Measurements from ENCODE around the gene C14orf180. TPM values are rescaled to one million over a fixed set of nuclear protein-coding genes. Genes with fewer than 3 reads are reported as not detected.

Gene C14orf180
- total and polyA plus RNA-seq, 2 experiments from 2014 or later: not detected

DNA sequence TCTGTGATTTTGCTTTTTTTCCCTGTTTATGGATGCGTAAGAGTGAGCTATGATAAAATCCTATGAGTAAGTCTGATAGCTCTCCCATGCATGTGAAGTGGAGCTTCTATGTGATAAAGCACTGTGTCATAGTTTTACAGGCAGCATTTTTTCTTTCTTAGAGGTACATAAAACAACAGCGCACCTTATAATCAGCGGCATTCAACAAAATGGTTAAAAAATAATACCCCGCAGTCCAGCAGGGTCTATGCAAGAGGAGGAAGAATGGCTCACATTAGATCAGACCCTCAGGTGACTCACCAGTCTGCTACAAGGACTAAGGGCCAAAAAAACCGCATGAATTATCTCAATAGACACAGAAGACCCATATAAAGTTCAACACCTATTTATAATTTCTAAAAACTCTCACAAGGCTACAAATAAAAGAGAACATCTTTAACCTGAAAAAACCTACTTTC, 58.0 kb downstream of the C14orf180 start:
- no peaks in the 10 kb centered on the region for H3K36me3 ChIP-seq (ENCODE audit: low read depth)
- DNase-seq: no peak
- H3K4me3 ChIP-seq: no peak overlapping the region
- H3K9me3 ChIP-seq (ENCODE audit: low read depth): no peaks in the 10 kb centered on the region
- H3K4me1 ChIP-seq (ENCODE audit: insufficient read depth): no peaks in the 10 kb centered on the region
- no peaks in the 10 kb centered on the region for H3K9me2 ChIP-seq (ENCODE audit: insufficient read depth)
- H3F3A ChIP-seq (ENCODE audit: insufficient read depth): no peaks in the 10 kb centered on the region
- H3K27me3 ChIP-seq (replicated peaks; ENCODE audit: insufficient read depth): peaks cover 26% of the 10 kb centered on the region
- H2AFZ ChIP-seq: no peak overlapping the region
- no peak overlapping the region for H3K27ac ChIP-seq
- H4K20me1 ChIP-seq (ENCODE audit: insufficient read depth): no peaks in the 10 kb centered on the region
- WGBS, 2 experiments (ENCODE audit: low coverage in 1 of 2, low lambda C conversion rate in 2 of 2, missing lambda C conversion rate in 2 of 2): 59 to 64% methylated on average over 5 of the region's 5 CpGs
- H3K9ac ChIP-seq: no peak overlapping the region
- H3K79me2 ChIP-seq (ENCODE audit: insufficient read depth): no peaks in the 10 kb centered on the region
- H3K4me2 ChIP-seq (ENCODE audit: unreplicated experiment): no peak overlapping the region
- no peak for TF ChIP-seq EZH2phosphoT487 (IDR thresholded peaks at IDR 0.05; ENCODE audit: insufficient read depth, low read depth)
- TF ChIP-seq EZH2 (IDR thresholded peaks at IDR 0.05; ENCODE audit: insufficient read depth, poor library complexity, severe bottlenecking): no peak
- in situ Hi-C loops (cut with MboI): no loop called here

DNA sequence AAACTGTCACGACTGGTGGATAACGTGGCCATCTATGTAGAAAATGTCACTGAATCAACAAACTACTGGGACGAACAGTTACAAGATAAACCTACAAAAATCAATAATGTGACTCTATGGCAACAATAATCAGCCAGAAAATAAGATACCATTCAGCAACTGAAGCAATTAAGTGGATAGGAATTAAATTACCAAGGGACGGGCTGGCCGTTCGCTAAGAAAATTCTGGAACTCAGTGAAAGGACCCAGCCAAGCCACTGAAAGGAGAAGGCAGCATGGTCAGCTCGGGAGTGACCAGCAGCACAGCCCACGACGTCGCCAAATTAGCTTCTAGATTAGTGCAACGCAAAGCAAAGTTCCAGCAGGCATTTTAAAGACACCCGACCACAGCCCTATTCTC, 58.6 kb downstream of the C14orf180 start:
- TF ChIP-seq EZH2phosphoT487 (IDR thresholded peaks at IDR 0.05; ENCODE audit: insufficient read depth, low read depth) (no peak), EZH2 (IDR thresholded peaks at IDR 0.05; ENCODE audit: insufficient read depth, poor library complexity, severe bottlenecking) (no peak)
- no peak overlapping the region for H2AFZ ChIP-seq
- no peak overlapping the region for H3K9ac ChIP-seq
- no peak overlapping the region for H3K27ac ChIP-seq
- H3K79me2 ChIP-seq (ENCODE audit: insufficient read depth): no peaks in the 10 kb centered on the region
- no peaks in the 10 kb centered on the region for H3K9me2 ChIP-seq (ENCODE audit: insufficient read depth)
- H3K36me3 ChIP-seq (ENCODE audit: low read depth): no peaks in the 10 kb centered on the region
- no peak overlapping the region for H3K4me2 ChIP-seq (ENCODE audit: unreplicated experiment)
- in situ Hi-C loops (cut with MboI): no loop called here
- H3K27me3 ChIP-seq (replicated peaks; ENCODE audit: insufficient read depth): peaks cover 26% of the 10 kb centered on the region
- WGBS, 2 experiments (ENCODE audit: low coverage in 1 of 2, low lambda C conversion rate in 2 of 2, missing lambda C conversion rate in 2 of 2): 20 to 25% methylated on average over 12 of the region's 12 CpGs
- H3K4me3 ChIP-seq: no peak overlapping the region
- no peak for DNase-seq
- no peaks in the 10 kb centered on the region for H3K4me1 ChIP-seq (ENCODE audit: insufficient read depth)
- H3K9me3 ChIP-seq (ENCODE audit: low read depth): no peaks in the 10 kb centered on the region
- H4K20me1 ChIP-seq (ENCODE audit: insufficient read depth): no peaks in the 10 kb centered on the region
- H3F3A ChIP-seq (ENCODE audit: insufficient read depth): no peaks in the 10 kb centered on the region

DNA sequence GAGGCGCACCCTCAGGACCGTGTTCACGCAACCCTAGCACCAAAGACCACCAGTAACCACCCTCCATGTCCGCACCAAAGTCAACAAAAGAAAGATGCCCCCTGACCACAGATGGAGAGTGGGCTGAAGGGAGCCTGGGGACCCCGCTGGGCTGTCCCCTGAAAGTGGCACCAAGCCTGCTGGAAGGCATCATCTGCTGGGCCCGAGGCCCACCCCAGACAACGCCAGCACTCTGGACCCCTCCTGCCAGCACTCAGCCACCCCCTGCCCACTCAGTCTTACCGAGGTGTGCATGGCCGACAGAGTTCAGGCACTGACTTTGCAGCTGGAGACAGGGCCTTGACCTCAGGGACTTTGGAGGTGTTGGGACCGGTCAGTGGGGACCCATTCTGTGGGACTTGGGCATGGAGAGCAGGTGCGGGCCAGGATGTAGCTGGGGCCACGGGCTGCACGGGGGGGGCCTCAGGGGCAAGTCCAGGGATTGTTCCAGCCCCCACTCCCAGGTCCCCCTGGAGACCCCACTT, 59.4 kb downstream of the C14orf180 start:
- Histone ChIP-seq H2AFZ (no peak overlapping the region), H3K4me1 (ENCODE audit: insufficient read depth) (no peaks in the 10 kb centered on the region), H3F3A (ENCODE audit: insufficient read depth) (no peaks in the 10 kb centered on the region), H3K4me3 (no peak overlapping the region), H3K9me3 (ENCODE audit: low read depth) (no peaks in the 10 kb centered on the region), H3K9me2 (ENCODE audit: insufficient read depth) (no peaks in the 10 kb centered on the region), H3K4me2 (ENCODE audit: unreplicated experiment) (no peak overlapping the region), H3K79me2 (ENCODE audit: insufficient read depth) (no peaks in the 10 kb centered on the region), H3K36me3 (ENCODE audit: low read depth) (no peaks in the 10 kb centered on the region), H4K20me1 (ENCODE audit: insufficient read depth) (no peaks in the 10 kb centered on the region), H3K9ac (no peak overlapping the region), H3K27me3 (replicated peaks; ENCODE audit: insufficient read depth) (peaks cover 29% of the 10 kb centered on the region), H3K27ac (no peak overlapping the region)
- WGBS, 2 experiments (ENCODE audit: low coverage in 1 of 2, low lambda C conversion rate in 2 of 2, missing lambda C conversion rate in 2 of 2): 28 to 30% methylated on average over 13 of the region's 13 CpGs
- in situ Hi-C loops (cut with MboI): no loop called here
- TF ChIP-seq EZH2phosphoT487 (IDR thresholded peaks at IDR 0.05; ENCODE audit: insufficient read depth, low read depth) (no peak), EZH2 (IDR thresholded peaks at IDR 0.05; ENCODE audit: insufficient read depth, poor library complexity, severe bottlenecking) (no peak)
- DNase-seq: no peak

DNA sequence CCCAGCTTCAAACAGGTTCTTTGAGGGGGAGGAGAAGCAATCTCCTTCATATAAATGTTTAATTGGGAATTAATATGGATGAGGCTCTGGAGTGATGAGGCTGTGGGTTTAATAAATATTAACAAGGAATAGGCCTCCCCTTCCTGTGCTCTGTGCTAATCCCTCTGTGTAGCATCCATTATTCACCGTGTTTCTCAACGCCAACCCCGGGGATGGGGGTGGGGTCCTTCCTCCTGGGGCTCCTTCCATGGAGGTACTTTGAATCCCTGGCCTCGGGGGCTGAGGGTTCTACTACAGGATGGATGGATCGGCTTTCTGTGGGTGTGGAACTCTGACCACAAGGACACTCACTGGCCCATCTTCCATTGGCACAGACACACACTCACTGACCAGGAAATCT, 59.9 kb downstream of the C14orf180 start:
- Histone ChIP-seq H3K9me3 (ENCODE audit: low read depth) (no peaks in the 10 kb centered on the region), H3K27ac (no peak overlapping the region), H4K20me1 (ENCODE audit: insufficient read depth) (no peaks in the 10 kb centered on the region), H3K9ac (no peak overlapping the region), H3K36me3 (ENCODE audit: low read depth) (no peaks in the 10 kb centered on the region), H3K9me2 (ENCODE audit: insufficient read depth) (no peaks in the 10 kb centered on the region), H3K79me2 (ENCODE audit: insufficient read depth) (no peaks in the 10 kb centered on the region), H3F3A (ENCODE audit: insufficient read depth) (no peaks in the 10 kb centered on the region), H3K27me3 (replicated peaks; ENCODE audit: insufficient read depth) (peaks cover 33% of the 10 kb centered on the region), H3K4me2 (ENCODE audit: unreplicated experiment) (no peak overlapping the region), H3K4me1 (ENCODE audit: insufficient read depth) (no peaks in the 10 kb centered on the region), H3K4me3 (no peak overlapping the region), H2AFZ (no peak overlapping the region)
- in situ Hi-C loops (cut with MboI): no loop called here
- WGBS, 2 experiments (ENCODE audit: low coverage in 1 of 2, low lambda C conversion rate in 2 of 2, missing lambda C conversion rate in 2 of 2): 27 to 30% methylated on average over 5 of the region's 5 CpGs
- no peak for TF ChIP-seq EZH2 (IDR thresholded peaks at IDR 0.05; ENCODE audit: insufficient read depth, poor library complexity, severe bottlenecking)
- no peak for TF ChIP-seq EZH2phosphoT487 (IDR thresholded peaks at IDR 0.05; ENCODE audit: insufficient read depth, low read depth)
- no peak for DNase-seq

Other genes with a start within 250 kb of the C14orf180 start
- gene TMEM179, start 25.0 kb downstream of the C14orf180 start, total RNA-seq (2014; rRNA removed; shearing (Covaris generic)): not detected in 2 replicates
- not detected in 2 replicates for gene TMEM179, start 25.0 kb downstream of the C14orf180 start, polyA plus RNA-seq (2016; fragmentation: Nextera tagmentation; extraction: Ambion mirVana)
- 53.3 and 62.1 TPM in 2 replicates for gene INF2, start 109.9 kb downstream of the C14orf180 start, total RNA-seq (2014; rRNA removed; shearing (Covaris generic))
- gene INF2, start 109.9 kb downstream of the C14orf180 start, polyA plus RNA-seq (2016; fragmentation: Nextera tagmentation; extraction: Ambion mirVana): 23.0 and 24.2 TPM in 2 replicates
- 3.7 and 4.7 TPM in 2 replicates for gene ADSS1, start 144.5 kb downstream of the C14orf180 start, total RNA-seq (2014; rRNA removed; shearing (Covaris generic))
- gene ADSS1, start 144.5 kb downstream of the C14orf180 start, polyA plus RNA-seq (2016; fragmentation: Nextera tagmentation; extraction: Ambion mirVana): 6.6 and 7.1 TPM in 2 replicates
- 148 and 174 TPM in 2 replicates for gene SIVA1, start 173.4 kb downstream of the C14orf180 start, total RNA-seq (2014; rRNA removed; shearing (Covaris generic))
- 132 and 141 TPM in 2 replicates for gene SIVA1, start 173.4 kb downstream of the C14orf180 start, polyA plus RNA-seq (2016; fragmentation: Nextera tagmentation; extraction: Ambion mirVana)
- gene AKT1, start 216.0 kb downstream of the C14orf180 start, total RNA-seq (2014; rRNA removed; shearing (Covaris generic)): 154 and 164 TPM in 2 replicates
- gene AKT1, start 216.0 kb downstream of the C14orf180 start, polyA plus RNA-seq (2016; fragmentation: Nextera tagmentation; extraction: Ambion mirVana): 16.9 and 17.9 TPM in 2 replicates
- gene ZBTB42, start 221.3 kb downstream of the C14orf180 start, total RNA-seq (2014; rRNA removed; shearing (Covaris generic)): 2.4 and 6.2 TPM in 2 replicates
- gene ZBTB42, start 221.3 kb downstream of the C14orf180 start, polyA plus RNA-seq (2016; fragmentation: Nextera tagmentation; extraction: Ambion mirVana): 0.56 and 0.75 TPM in 2 replicates